Measurements from ENCODE around the gene MSS51. TPM values are rescaled to one million over a fixed set of nuclear protein-coding genes. Genes with fewer than 3 reads are reported as not detected.
"Not testable (repeated sequence)": the region's sequence is repeated elsewhere in the genome, so short reads cannot be mapped to it uniquely, and the experiment has no call there.

The MSS51 gene
- total and polyA plus RNA-seq, 10 donors: 2.6 to 7.1 (median 4.0) TPM

GRCh38 chr10:73404690-73405089 lies 28.7 kb downstream of the MSS51 start:
- Histone ChIP-seq H3K4me3 (no peak overlapping the region), H3K27me3 (replicated peaks in 1 of 7) (no peaks in the 10 kb centered on the region), H3K4me1 (peaks cover 4 to 57% (median 21%) of the 10 kb centered on the region in 6 donors), H3K27ac (no peak overlapping the region), H3K36me3 (peaks cover 0 to 34% (median 4%) of the 10 kb centered on the region in 6 donors), H3K9me3 (no peaks in the 10 kb centered on the region)
- no peak for DNase-seq
- intact Hi-C loops (cut with DNase I; ENCODE audit: low total_unique reads): no loop called here
- 95 to 97% (median 96%) methylated on average over 9 of the region's 9 CpGs for WGBS, 5 donors
- TF ChIP-seq POLR2A (IDR thresholded peaks at IDR 0.05) (no peak), POLR2AphosphoS5 (IDR thresholded peaks at IDR 0.05) (no peak)
- TF ChIP-seq, protein P1, sequence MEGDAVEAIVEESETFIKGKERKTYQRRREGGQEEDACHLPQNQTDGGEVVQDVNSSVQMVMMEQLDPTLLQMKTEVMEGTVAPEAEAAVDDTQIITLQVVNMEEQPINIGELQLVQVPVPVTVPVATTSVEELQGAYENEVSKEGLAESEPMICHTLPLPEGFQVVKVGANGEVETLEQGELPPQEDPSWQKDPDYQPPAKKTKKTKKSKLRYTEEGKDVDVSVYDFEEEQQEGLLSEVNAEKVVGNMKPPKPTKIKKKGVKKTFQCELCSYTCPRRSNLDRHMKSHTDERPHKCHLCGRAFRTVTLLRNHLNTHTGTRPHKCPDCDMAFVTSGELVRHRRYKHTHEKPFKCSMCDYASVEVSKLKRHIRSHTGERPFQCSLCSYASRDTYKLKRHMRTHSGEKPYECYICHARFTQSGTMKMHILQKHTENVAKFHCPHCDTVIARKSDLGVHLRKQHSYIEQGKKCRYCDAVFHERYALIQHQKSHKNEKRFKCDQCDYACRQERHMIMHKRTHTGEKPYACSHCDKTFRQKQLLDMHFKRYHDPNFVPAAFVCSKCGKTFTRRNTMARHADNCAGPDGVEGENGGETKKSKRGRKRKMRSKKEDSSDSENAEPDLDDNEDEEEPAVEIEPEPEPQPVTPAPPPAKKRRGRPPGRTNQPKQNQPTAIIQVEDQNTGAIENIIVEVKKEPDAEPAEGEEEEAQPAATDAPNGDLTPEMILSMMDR (IDR thresholded peaks at IDR 0.05 in 8 of 11, conservative IDR thresholded peaks at IDR 0.05 in 3 of 11): no peak

GRCh38 chr10:73401636-73402035 lies 31.7 kb downstream of the MSS51 start:
- no peak for DNase-seq
- intact Hi-C loops (cut with DNase I; ENCODE audit: low total_unique reads): no loop called here
- H3K4me3 ChIP-seq: no peak overlapping the region
- no peaks in the 10 kb centered on the region for H3K9me3 ChIP-seq
- no peaks in the 10 kb centered on the region for H3K27me3 ChIP-seq (replicated peaks in 1 of 7)
- WGBS, 5 donors: 90 to 100% (median 98%) methylated on average over 6 of the region's 6 CpGs
- H3K27ac ChIP-seq: no peak overlapping the region
- peaks cover 0 to 49% (median 29%) of the 10 kb centered on the region in 6 donors for H3K36me3 ChIP-seq
- TF ChIP-seq, protein P1 (IDR thresholded peaks at IDR 0.05 in 8 of 11, conservative IDR thresholded peaks at IDR 0.05 in 3 of 11): no peak
- TF ChIP-seq POLR2AphosphoS5 (IDR thresholded peaks at IDR 0.05): no peak
- TF ChIP-seq POLR2A (IDR thresholded peaks at IDR 0.05): no peak
- H3K4me1 ChIP-seq: peaks cover 0 to 30% (median 5%) of the 10 kb centered on the region in 6 donors

DNA sequence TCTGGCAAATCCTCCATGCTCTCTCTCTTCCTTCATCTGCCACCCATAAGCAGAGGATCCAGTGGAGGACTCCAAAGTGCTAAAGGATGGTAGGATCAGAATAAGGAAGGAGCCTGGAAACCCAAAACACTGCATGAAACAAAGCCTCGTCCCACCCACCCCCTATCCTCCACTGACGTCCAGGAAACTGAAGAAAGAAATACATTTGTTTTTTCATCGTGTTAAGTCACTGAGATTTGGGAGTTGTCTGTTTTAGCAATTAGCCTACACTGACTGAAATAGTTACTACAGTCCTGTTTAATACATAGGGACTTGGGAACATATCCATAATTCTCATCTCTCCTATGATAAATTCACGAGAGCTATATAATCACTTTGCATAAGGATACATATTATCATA lies 34.3 kb downstream of the MSS51 start:
- no peaks in the 10 kb centered on the region for H3K27me3 ChIP-seq (replicated peaks in 1 of 7)
- H3K36me3 ChIP-seq: peaks cover 3 to 68% (median 51%) of the 10 kb centered on the region in 6 donors
- WGBS, 5 donors: 77 to 85% (median 82%) methylated on average over 4 of the region's 4 CpGs
- no peak overlapping the region for H3K4me3 ChIP-seq
- H3K9me3 ChIP-seq: no peaks in the 10 kb centered on the region
- no peak for DNase-seq
- intact Hi-C loops (cut with DNase I; ENCODE audit: low total_unique reads): no loop called here
- no peak overlapping the region for H3K27ac ChIP-seq
- TF ChIP-seq POLR2A (IDR thresholded peaks at IDR 0.05) (no peak), POLR2AphosphoS5 (IDR thresholded peaks at IDR 0.05) (no peak)
- TF ChIP-seq, protein P1 (IDR thresholded peaks at IDR 0.05 in 8 of 11, conservative IDR thresholded peaks at IDR 0.05 in 3 of 11): no peak
- H3K4me1 ChIP-seq: peaks cover 0 to 5% (median 0%) of the 10 kb centered on the region in 6 donors

DNA sequence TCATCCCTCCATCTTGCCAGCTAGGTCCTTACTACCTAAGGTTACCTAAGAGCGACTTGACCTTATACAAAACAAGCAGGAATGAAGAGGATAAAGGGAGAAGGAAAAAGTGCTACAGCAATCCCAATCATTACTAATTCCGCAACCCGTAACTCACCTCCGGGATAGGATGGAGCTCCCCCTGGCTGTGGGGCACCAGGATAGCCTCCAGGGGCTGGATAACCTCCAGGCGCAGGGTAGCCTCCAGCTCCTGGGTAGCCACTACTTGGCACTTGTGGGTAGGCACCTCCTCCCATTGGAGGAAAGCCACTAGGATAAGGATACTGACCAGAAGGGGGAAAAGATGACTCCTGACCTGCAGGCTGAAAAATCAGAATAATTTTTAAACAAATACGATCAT lies 35.3 kb downstream of the MSS51 start:
- Histone ChIP-seq H3K36me3 (peaks cover 3 to 73% (median 51%) of the 10 kb centered on the region in 6 donors), H3K27me3 (replicated peaks in 1 of 7) (no peaks in the 10 kb centered on the region), H3K4me1 (peaks cover 0 to 5% (median 0%) of the 10 kb centered on the region in 6 donors), H3K9me3 (no peaks in the 10 kb centered on the region), H3K27ac (no peak overlapping the region), H3K4me3 (no peak overlapping the region)
- no peak for DNase-seq
- TF ChIP-seq, protein P1 (IDR thresholded peaks at IDR 0.05 in 8 of 11, conservative IDR thresholded peaks at IDR 0.05 in 3 of 11): no peak
- TF ChIP-seq POLR2AphosphoS5 (IDR thresholded peaks at IDR 0.05) (no peak), POLR2A (IDR thresholded peaks at IDR 0.05) (no peak)
- 95 to 99% (median 98%) methylated on average over 6 of the region's 6 CpGs for WGBS, 5 donors
- intact Hi-C loops (cut with DNase I; ENCODE audit: low total_unique reads): no loop called here

DNA sequence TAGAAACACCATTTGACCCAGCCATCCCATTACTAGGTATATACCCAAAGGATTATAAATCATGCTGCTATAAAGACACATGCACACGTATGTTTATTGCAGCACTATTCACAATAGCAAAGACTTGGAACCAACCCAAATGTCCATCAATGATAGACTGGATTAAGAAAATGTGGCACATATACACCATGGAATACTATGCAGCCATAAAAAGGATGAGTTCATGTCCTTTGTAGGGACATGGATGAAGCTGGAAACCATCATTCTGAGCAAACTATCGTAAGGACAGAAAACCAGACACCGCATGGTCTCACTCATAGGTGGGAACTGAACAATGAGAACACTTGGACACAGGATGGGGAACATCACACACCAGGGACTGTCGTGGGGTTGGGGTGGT lies 39.0 kb downstream of the MSS51 start:
- WGBS, 5 donors: 96 to 99% (median 98%) methylated on average over 3 of the region's 4 CpGs
- H3K27me3 ChIP-seq (replicated peaks in 1 of 7); DNase-seq; H3K9me3 ChIP-seq; H3K27ac ChIP-seq; intact Hi-C loops (cut with DNase I; ENCODE audit: low total_unique reads); H3K4me3 ChIP-seq; H3K4me1 ChIP-seq: not testable (repeated sequence)
- H3K36me3 ChIP-seq: peaks cover 3 to 89% (median 54%) of the 10 kb centered on the region in 6 donors
